B cell (primary cell): ENCODE measurements around the gene NME7.

Experiments
- EZH2 ChIP-seq: IDR thresholded peaks from 2 replicates; pipeline ENCODE4 v1.6.1; 2012; ENCODE audit warnings: borderline replicate concordance, low read depth, mild to moderate bottlenecking, moderate library complexity, low read length; ENCODE audit not compliant: insufficient read depth, poor library complexity, severe bottlenecking
- TF ChIP-seq, protein P1 (sequence below): fragments of 200-600 bp; IDR thresholded peaks from one replicate; pipeline ENCODE4 v1.8.0; 2022; ENCODE audit warnings: antibody characterized with exemption, mild to moderate bottlenecking

DNA sequence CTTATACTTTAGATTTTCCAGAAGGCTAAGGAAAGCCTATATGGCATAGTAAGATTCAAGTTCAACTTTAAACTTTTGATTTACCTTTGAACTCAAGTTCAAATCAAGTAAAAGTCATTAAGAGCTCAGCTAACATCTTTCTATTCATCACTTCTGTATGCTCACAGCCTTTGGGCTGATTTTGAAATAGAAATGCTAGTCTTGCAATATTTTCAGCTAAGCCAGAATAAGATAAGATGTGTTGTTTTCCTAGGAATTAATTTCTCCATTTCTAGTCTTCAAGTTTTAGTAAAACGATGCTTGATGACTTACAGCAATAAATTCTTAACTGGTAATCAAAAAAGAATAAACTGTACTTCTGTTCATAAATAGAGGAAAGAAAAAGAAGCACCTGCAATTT lies 225.5 kb downstream of the NME7 start:
- TF ChIP-seq EZH2: no peak
- TF ChIP-seq, protein P1, sequence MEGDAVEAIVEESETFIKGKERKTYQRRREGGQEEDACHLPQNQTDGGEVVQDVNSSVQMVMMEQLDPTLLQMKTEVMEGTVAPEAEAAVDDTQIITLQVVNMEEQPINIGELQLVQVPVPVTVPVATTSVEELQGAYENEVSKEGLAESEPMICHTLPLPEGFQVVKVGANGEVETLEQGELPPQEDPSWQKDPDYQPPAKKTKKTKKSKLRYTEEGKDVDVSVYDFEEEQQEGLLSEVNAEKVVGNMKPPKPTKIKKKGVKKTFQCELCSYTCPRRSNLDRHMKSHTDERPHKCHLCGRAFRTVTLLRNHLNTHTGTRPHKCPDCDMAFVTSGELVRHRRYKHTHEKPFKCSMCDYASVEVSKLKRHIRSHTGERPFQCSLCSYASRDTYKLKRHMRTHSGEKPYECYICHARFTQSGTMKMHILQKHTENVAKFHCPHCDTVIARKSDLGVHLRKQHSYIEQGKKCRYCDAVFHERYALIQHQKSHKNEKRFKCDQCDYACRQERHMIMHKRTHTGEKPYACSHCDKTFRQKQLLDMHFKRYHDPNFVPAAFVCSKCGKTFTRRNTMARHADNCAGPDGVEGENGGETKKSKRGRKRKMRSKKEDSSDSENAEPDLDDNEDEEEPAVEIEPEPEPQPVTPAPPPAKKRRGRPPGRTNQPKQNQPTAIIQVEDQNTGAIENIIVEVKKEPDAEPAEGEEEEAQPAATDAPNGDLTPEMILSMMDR: no peak
